PFSK-1 (cell line): ENCODE data around the gene SLC39A9.

Source experiments
- FOXP2 ChIP-seq: optimal IDR thresholded peaks from 2 replicates; pipeline ENCODE3; 2011; ENCODE audit warnings: borderline replicate concordance, control low read depth, inconsistent platforms; ENCODE audit not compliant: insufficient read depth; ENCODE audit errors: extremely low read length, extremely low read depth
- POLR2AphosphoS5 ChIP-seq: IDR thresholded peaks from 2 replicates; pipeline ENCODE4 v1.6.1; 2012; ENCODE audit warnings: low read depth, mild to moderate bottlenecking, control low read depth, low read length, moderate library complexity
- REST ChIP-seq, 2 experiments: IDR thresholded peaks; 2 replicates each; pipeline versions ENCODE4 v1.6.1 to v1.8.0; 2011 to 2012; ENCODE audit warnings: low read depth in 2 of 2, low read length in 2 of 2, control low read depth in 1 of 2, inconsistent platforms in 1 of 2, mild to moderate bottlenecking in 1 of 2, moderate library complexity in 1 of 2; ENCODE audit not compliant: insufficient read depth in 1 of 2
- SIN3A ChIP-seq: IDR thresholded peaks from 2 replicates; pipeline ENCODE4 v1.6.1; 2012; ENCODE audit warnings: mild to moderate bottlenecking, low read length, moderate library complexity, borderline replicate concordance; ENCODE audit not compliant: insufficient read depth
- TAF1 ChIP-seq: IDR thresholded peaks from 2 replicates; pipeline ENCODE4 v1.6.1; 2012; ENCODE audit warnings: low read length, control low read depth, borderline replicate concordance; ENCODE audit not compliant: insufficient read depth

- TF ChIP-seq REST (IDR thresholded peaks at IDR 0.05; ENCODE audit: insufficient read depth in 1 of 2, low read depth in 2 of 2, low read length in 2 of 2) (no peak), POLR2AphosphoS5 (no peak), TAF1 (no peak), SIN3A (no peak), FOXP2 (no peak)
Measured at GRCh38 chr14:69370061-69370460, 28.4 kb upstream of the SLC39A9 start.
